GM12872 (cell line): Measurements from ENCODE around the gene OR13C9.
"Not testable (repeated sequence)": the region's sequence is repeated elsewhere in the genome, so short reads cannot be mapped to it uniquely, and the experiment has no call there.

Experiments
- CTCF ChIP-seq: IDR thresholded peaks from 3 replicates; pipeline ENCODE4 v1.5.1; 2011; ENCODE audit warnings: low read depth, mild to moderate bottlenecking, low read length, moderate library complexity; ENCODE audit not compliant: insufficient read depth

Gene OR13C9

GRCh38 chr9:104606152-104606551 is 11.9 kb downstream of the OR13C9 start:
- no peak for TF ChIP-seq CTCF

GRCh38 chr9:104605527-104605926 is 12.5 kb downstream of the OR13C9 start, which contains the start of gene OR13C2:
Gene OR13C2 (minus strand): TSS chr9:104605627. CDS start chr9:104605627, 0 bp downstream.
- TF ChIP-seq CTCF, result not testable (repeated sequence)

GRCh38 chr9:104604801-104605200 is 13.2 kb downstream of the OR13C9 start:
- no peak for TF ChIP-seq CTCF

- TF ChIP-seq CTCF, result not testable (repeated sequence)
Observed at GRCh38 chr9:104599313-104599712, 18.7 kb downstream of the OR13C9 start, which contains the start of gene OR13C5. Gene OR13C5 (minus strand): TSS chr9:104599413. CDS start chr9:104599413, 0 bp downstream.

GRCh38 chr9:104589626-104590025 is 28.4 kb downstream of the OR13C9 start:
- TF ChIP-seq CTCF, result no peak

- no peak for TF ChIP-seq CTCF
Observed at GRCh38 chr9:104586496-104587180, 31.4 kb downstream of the OR13C9 start.

GRCh38 chr9:104580562-104580961 is 37.4 kb downstream of the OR13C9 start:
- TF ChIP-seq CTCF, result no peak

GRCh38 chr9:104577263-104577662 is 40.7 kb downstream of the OR13C9 start:
- TF ChIP-seq CTCF, result no peak
